SK-N-MC (cell line): ENCODE data around the gene FBXO5.

Experiments
- EZH2 ChIP-seq: fragments of 200-600 bp; sonication (generic); IDR thresholded peaks from one replicate; pipeline ENCODE4 v1.6.1; 2017; ENCODE audit warnings: antibody characterized with exemption
- FOXP2 ChIP-seq: optimal IDR thresholded peaks from 2 replicates; pipeline ENCODE3; 2011; ENCODE audit warnings: mild to moderate bottlenecking, moderate library complexity; ENCODE audit not compliant: insufficient read depth; ENCODE audit errors: extremely low read length, control extremely low read depth
- POLR2AphosphoS5 ChIP-seq: IDR thresholded peaks from 2 replicates; pipeline ENCODE4 v1.6.1; 2012; ENCODE audit warnings: mild to moderate bottlenecking, low read depth, low read length, borderline replicate concordance

GRCh38 chr6:152943260-152943897 is 39.5 kb downstream of the FBXO5 start:
- TF ChIP-seq EZH2 (no peak), POLR2AphosphoS5 (no peak), FOXP2 (no peak)
